ENCODE measurements around the gene USHBP1. TPM values are rescaled to one million over a fixed set of nuclear protein-coding genes. Genes with fewer than 3 reads are reported as not detected.

Gene USHBP1
- total and polyA plus RNA-seq, 4 experiments from 2014 or later, result 0.10 to 0.33 TPM; not detected in 2

DNA sequence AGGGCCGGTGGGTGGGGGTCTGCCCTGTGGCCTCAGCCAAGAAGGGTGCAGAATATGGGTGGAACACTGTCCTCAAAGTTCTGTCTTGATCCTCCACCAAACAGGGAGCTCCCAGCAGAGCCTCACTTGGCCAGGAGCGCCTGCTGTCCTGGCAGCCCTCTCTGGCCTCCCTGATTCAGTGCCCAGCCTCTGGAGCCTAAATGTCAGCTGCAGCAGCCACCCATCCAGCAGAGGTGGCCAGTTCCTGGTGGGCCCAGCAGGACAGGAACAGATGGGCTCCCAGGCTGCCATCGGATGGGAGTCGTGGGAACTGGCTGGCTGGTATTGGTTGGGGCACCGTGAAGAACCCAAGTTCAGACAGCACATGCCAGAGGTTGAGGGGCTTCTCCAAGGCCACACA, 51.2 kb downstream of the USHBP1 start:
- H3K27ac Mint-ChIP-seq, result no peak overlapping the region
- DNase-seq, result no peak
- Histone ChIP-seq H3K27me3 (ENCODE audit: insufficient read depth, low read length) (no peaks in the 10 kb centered on the region), H3K9me3 (ENCODE audit: control insufficient read depth in 1 of 2, low read length in 2 of 2) (no peaks in the 10 kb centered on the region), H3K4me1 (ENCODE audit: insufficient read depth, low read length) (peaks cover 16% of the 10 kb centered on the region), H3K27ac (ENCODE audit: low read depth, low read length) (no peak overlapping the region), H3K36me3 (ENCODE audit: insufficient read depth, low read length) (peaks cover 17% of the 10 kb centered on the region), H3K4me3 (ENCODE audit: low read length in 2 of 2) (no peak overlapping the region)
- peaks cover 33 to 51% of the 10 kb centered on the region in 2 donors for H3K36me3 Mint-ChIP-seq
- ChIA-PET CTCF (ENCODE audit: partially characterized antibody) (no interaction called here), POLR2A (ENCODE audit: partially characterized antibody) (interaction anchor here (3.2 to 5.4 kb wide), 2 partner anchors 14 to 53 kb away, joined by 39 to 134 read pairs; partner anchors contain the start of genes BABAM1 and OCEL1)
- no peaks in the 10 kb centered on the region for H3K27me3 Mint-ChIP-seq
- H3K4me1 Mint-ChIP-seq, result peaks cover 5 to 21% (median 14%) of the 10 kb centered on the region in 4 donors
- no peak overlapping the region for H3K4me3 Mint-ChIP-seq
- no peaks in the 10 kb centered on the region for H3K9me3 Mint-ChIP-seq
- intact Hi-C loops (cut with micrococcal nuclease), result no loop called here

DNA sequence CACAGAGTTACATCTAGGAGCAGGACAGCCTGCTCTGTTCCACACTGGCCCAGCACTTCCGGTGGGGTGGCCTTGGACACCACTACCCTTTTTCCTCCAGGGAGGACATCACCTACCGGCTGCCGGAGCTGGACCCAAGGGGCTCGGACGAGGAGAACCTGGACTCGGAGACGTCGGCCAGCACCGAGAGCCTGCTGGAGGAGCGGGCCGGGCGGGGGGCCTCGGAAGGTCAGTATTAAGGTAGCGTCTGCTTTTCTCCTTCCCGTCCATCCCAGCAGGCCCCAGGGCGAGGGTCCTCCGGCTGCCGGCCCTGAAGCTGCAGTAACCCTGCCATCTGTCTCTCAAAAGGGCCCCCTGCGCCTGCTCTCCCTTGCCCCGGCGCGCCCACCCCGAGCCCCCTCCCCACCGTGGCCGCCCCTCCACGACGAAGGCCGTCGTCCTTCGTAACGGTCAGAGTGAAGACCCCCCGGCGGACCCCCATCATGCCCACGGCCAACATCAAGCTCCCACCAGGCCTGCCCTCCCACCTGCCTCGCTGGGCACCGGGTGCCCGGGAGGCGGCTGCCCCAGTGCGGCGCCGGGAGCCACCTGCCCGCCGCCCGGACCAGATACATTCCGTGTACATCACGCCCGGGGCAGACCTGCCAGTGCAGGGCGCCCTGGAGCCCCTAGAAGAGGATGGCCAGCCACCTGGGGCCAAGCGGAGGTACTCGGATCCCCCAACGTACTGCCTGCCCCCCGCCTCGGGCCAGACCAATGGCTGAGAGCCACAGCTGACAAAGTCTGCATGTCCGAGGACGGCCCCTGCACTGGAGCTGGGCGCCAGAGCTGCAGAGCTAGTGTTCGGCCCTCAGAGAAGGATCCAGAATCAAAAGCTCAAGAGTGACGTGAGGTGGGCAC, 52.7 kb downstream of the USHBP1 start:
- peaks cover 26 to 44% of the 10 kb centered on the region in 2 donors for H3K36me3 Mint-ChIP-seq
- no peaks in the 10 kb centered on the region for H3K9me3 ChIP-seq (ENCODE audit: control insufficient read depth in 1 of 2, low read length in 2 of 2)
- H3K4me3 Mint-ChIP-seq, result no peak overlapping the region
- H3K27me3 Mint-ChIP-seq, result no peaks in the 10 kb centered on the region
- peaks cover 5 to 21% (median 14%) of the 10 kb centered on the region in 4 donors for H3K4me1 Mint-ChIP-seq
- no peak overlapping the region for H3K27ac Mint-ChIP-seq
- H3K27me3 ChIP-seq (ENCODE audit: insufficient read depth, low read length), result no peaks in the 10 kb centered on the region
- H3K4me3 ChIP-seq (ENCODE audit: low read length in 2 of 2), result no peak overlapping the region
- H3K9me3 Mint-ChIP-seq, result no peaks in the 10 kb centered on the region
- intact Hi-C loops (cut with micrococcal nuclease), result no loop called here
- ChIA-PET POLR2A (ENCODE audit: partially characterized antibody) (no interaction called here), CTCF (ENCODE audit: partially characterized antibody) (no interaction called here)
- DNase-seq, result no peak
- peaks cover 10% of the 10 kb centered on the region for H3K36me3 ChIP-seq (ENCODE audit: insufficient read depth, low read length)
- H3K4me1 ChIP-seq (ENCODE audit: insufficient read depth, low read length), result peaks cover 16% of the 10 kb centered on the region
- H3K27ac ChIP-seq (ENCODE audit: low read depth, low read length), result no peak overlapping the region

DNA sequence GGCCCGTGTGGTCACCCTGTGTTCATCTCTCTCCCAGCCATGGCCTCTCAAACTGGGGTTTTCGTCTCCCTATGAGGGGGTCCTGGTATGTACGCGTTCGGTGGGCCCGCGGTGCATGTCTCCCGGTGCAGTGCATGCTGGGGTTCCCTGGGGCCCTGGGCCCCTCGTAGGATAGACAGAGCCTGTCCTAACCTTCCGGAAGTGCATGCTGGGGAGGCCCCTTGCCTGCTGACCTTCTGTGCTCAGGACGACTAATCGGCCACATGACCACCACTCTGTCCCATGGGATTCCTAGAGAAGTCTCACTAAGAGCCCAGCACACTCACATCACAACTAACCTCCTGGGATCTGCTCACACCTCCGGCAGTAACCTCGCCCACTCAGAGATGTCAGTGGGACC, 54.2 kb downstream of the USHBP1 start:
- H3K27ac ChIP-seq (ENCODE audit: low read depth, low read length), result no peak overlapping the region
- H3K27me3 Mint-ChIP-seq, result no peaks in the 10 kb centered on the region
- no peak for DNase-seq
- H3K4me1 ChIP-seq (ENCODE audit: insufficient read depth, low read length), result peaks cover 8% of the 10 kb centered on the region
- H3K36me3 ChIP-seq (ENCODE audit: insufficient read depth, low read length), result peaks cover 10% of the 10 kb centered on the region
- no peaks in the 10 kb centered on the region for H3K27me3 ChIP-seq (ENCODE audit: insufficient read depth, low read length)
- H3K27ac Mint-ChIP-seq, result no peak overlapping the region
- H3K4me3 Mint-ChIP-seq, result no peak overlapping the region
- no peaks in the 10 kb centered on the region for H3K9me3 Mint-ChIP-seq
- peaks cover 24 to 40% of the 10 kb centered on the region in 2 donors for H3K36me3 Mint-ChIP-seq
- no peaks in the 10 kb centered on the region for H3K9me3 ChIP-seq (ENCODE audit: control insufficient read depth in 1 of 2, low read length in 2 of 2)
- peaks cover 5 to 11% (median 10%) of the 10 kb centered on the region in 4 donors for H3K4me1 Mint-ChIP-seq
- CTCF ChIA-PET (ENCODE audit: partially characterized antibody), result no interaction called here
- no peak overlapping the region for H3K4me3 ChIP-seq (ENCODE audit: low read length in 2 of 2)
- POLR2A ChIA-PET (ENCODE audit: partially characterized antibody), result no interaction called here
- intact Hi-C loops (cut with micrococcal nuclease), result no loop called here

DNA sequence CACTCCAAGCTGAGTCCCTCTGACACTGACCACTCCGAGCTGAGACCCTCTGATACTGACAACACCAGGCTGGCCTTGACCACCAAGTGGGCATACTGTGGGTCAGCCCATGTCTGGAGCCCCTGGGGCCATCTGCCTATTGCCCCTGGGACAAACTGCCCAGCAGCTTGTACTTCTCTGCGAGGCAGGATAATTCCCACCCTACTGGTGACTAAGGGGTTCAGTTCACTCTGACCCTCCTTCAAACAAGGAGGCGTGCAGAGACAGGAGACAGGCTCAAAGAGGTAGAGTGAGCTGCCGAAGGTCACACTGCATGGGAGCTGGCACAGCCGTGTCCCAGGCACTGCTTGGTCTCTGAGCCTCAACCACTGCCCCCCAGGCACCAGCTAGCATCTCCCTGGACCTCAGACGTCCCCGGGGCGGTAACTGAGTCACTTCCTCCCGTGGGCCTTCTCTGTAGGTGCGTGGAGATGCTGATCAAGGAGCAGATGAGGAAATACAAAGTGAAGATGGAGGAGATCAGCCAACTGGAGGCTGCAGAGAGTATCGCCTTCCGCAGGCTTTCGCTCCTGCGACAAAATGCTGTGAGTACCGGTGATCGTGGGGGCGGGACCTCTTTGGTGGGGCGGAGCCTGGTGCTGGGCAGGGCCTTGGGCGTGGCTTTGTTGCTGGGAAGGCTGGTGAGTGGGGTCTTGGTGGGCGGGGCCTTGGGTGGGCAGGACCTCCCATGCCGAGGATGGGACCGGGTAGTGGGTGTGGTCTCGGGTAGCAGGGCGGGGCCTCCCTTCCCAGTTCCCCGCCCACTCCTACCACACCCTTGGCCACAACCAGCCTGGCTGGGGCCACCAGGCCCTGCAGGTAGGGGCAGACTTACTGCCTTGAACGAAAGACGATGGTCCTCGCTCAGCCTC, 55.2 kb downstream of the USHBP1 start:
- H3K4me3 Mint-ChIP-seq, result no peak overlapping the region
- intact Hi-C loops (cut with micrococcal nuclease), result no loop called here
- H3K36me3 Mint-ChIP-seq, result peaks cover 20 to 39% of the 10 kb centered on the region in 2 donors
- Histone ChIP-seq H3K4me1 (ENCODE audit: insufficient read depth, low read length) (peaks cover under 1% of the 10 kb centered on the region), H3K9me3 (ENCODE audit: control insufficient read depth in 1 of 2, low read length in 2 of 2) (no peaks in the 10 kb centered on the region), H3K27ac (ENCODE audit: low read depth, low read length) (no peak overlapping the region), H3K36me3 (ENCODE audit: insufficient read depth, low read length) (peaks cover 10% of the 10 kb centered on the region), H3K4me3 (ENCODE audit: low read length in 2 of 2) (no peak overlapping the region), H3K27me3 (ENCODE audit: insufficient read depth, low read length) (no peaks in the 10 kb centered on the region)
- no peak for DNase-seq
- H3K27me3 Mint-ChIP-seq, result no peaks in the 10 kb centered on the region
- H3K27ac Mint-ChIP-seq, result peak overlapping the region in 5 of 7 donors; percentile 9 to 73 (median 25)
- H3K9me3 Mint-ChIP-seq, result no peaks in the 10 kb centered on the region
- H3K4me1 Mint-ChIP-seq, result peaks cover 1 to 4% (median 3%) of the 10 kb centered on the region in 4 donors
- CTCF ChIA-PET (ENCODE audit: partially characterized antibody), result interaction anchor here (0.9 to 1.6 kb wide), 3 partner anchors 25 to 141 kb away, joined by 3 to 4 read pairs (median 3); no protein-coding TSS in a partner anchor
- POLR2A ChIA-PET (ENCODE audit: partially characterized antibody), result interaction anchor here (0.9 to 1.8 kb wide), 2 partner anchors 17 to 62 kb away, joined by 5 read pairs; partner anchors contain the start of gene OCEL1

DNA sequence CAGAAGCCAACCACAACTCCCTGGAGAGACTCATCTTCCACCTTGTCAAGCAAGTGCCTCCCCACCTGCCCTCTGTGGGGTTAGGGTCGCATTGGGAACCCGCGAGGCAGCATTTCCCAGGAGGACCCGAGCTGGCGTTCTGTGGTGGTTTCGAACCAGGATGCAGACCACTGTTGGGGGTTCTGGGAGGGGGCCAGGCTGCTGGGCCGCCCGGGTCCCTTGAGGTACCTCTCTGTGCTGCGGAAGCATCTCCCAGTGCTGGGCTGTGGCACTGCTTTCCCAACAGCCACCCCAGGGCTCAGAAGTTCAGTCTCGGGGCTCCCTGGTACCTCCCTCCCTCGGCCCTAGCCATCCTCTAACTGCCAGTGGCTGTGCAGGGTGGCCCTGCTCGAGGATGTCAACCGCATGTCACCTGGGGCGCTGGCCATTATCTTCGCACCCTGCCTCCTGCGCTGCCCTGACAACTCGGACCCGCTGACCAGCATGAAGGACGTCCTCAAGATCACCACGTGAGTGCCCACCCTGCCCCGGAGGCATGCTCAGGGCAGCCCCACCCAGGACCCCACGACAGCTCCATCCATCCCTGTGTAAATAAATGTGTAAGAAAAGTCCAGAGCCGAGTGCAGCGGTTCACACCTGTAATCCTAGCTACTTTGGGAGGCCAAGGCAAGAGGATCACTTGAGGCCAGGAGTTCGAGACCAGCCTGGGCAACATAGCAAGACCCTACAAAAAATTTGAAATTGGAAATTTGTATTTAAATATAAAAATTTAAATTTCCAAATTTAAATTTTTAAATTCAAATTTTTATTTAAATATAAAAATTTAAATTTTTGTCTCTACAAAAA, 57.6 kb downstream of the USHBP1 start:
- Histone ChIP-seq H3K27ac (ENCODE audit: low read depth, low read length) (no peak overlapping the region), H3K27me3 (ENCODE audit: insufficient read depth, low read length) (no peaks in the 10 kb centered on the region), H3K4me3 (ENCODE audit: low read length in 2 of 2) (no peak overlapping the region), H3K9me3 (ENCODE audit: control insufficient read depth in 1 of 2, low read length in 2 of 2) (no peaks in the 10 kb centered on the region), H3K4me1 (ENCODE audit: insufficient read depth, low read length) (no peaks in the 10 kb centered on the region), H3K36me3 (ENCODE audit: insufficient read depth, low read length) (peaks cover 20% of the 10 kb centered on the region)
- Mint-ChIP-seq H3K4me1 (peaks cover 0 to 6% (median 2%) of the 10 kb centered on the region in 4 donors), H3K4me3 (no peak overlapping the region), H3K27me3 (no peaks in the 10 kb centered on the region), H3K36me3 (peaks cover 26 to 49% of the 10 kb centered on the region in 2 donors), H3K27ac (no peak overlapping the region), H3K9me3 (peaks cover 0 to 3% (median 0%) of the 10 kb centered on the region in 8 donors)
- no peak for DNase-seq
- intact Hi-C loops (cut with micrococcal nuclease), result no loop called here
- CTCF ChIA-PET (ENCODE audit: partially characterized antibody), result interaction anchor here (0.7 to 3.2 kb wide), 5 partner anchors 9 to 80 kb away, joined by 3 to 20 read pairs (median 4); partner anchors contain the start of gene USE1
- POLR2A ChIA-PET (ENCODE audit: partially characterized antibody), result interaction anchor here (1.6 kb wide), 1 partner anchor 8 kb away, joined by 7 read pairs; the partner anchor contains the start of gene USE1

Data from CD4-positive, alpha-beta memory T cell (primary cell).